Measurements from ENCODE around the gene POC1A.

POC1A gene

GRCh38 chr3:52150357-52150756, 3.9 kb downstream of the POC1A start:
- no peak for DNase-seq

- DNase-seq = no peak
These were observed 4.5 kb downstream of the POC1A start for GRCh38 chr3:52149726-52150125.

- no peak for DNase-seq
These were observed 5.2 kb downstream of the POC1A start for GRCh38 chr3:52149021-52149420.

- DNase-seq = no peak
These were observed 6.4 kb downstream of the POC1A start for GRCh38 chr3:52147804-52148203.

- no peak for DNase-seq
These were observed 7.4 kb downstream of the POC1A start for GRCh38 chr3:52146811-52147210.

GRCh38 chr3:52146189-52146588, 8.0 kb downstream of the POC1A start:
- DNase-seq = no peak

- DNase-seq = no peak
These were observed 8.5 kb downstream of the POC1A start for GRCh38 chr3:52145736-52146110.

GRCh38 chr3:52144796-52145735, 9.2 kb downstream of the POC1A start:
- no peak for DNase-seq

- peak; percentile 86 for DNase-seq
These were observed 10.0 kb downstream of the POC1A start for GRCh38 chr3:52144034-52144795.

- DNase-seq = no peak
These were observed 10.6 kb downstream of the POC1A start for GRCh38 chr3:52143616-52144015.

GRCh38 chr3:52143156-52143555, 11.1 kb downstream of the POC1A start:
- DNase-seq = no peak

GRCh38 chr3:52141751-52142150, 12.5 kb downstream of the POC1A start:
- no peak for DNase-seq

GRCh38 chr3:52140769-52141168, 13.5 kb downstream of the POC1A start:
- DNase-seq = no peak

GRCh38 chr3:52140000-52140399, 14.2 kb downstream of the POC1A start:
- no peak for DNase-seq

GRCh38 chr3:52137311-52137710, 16.9 kb downstream of the POC1A start:
- DNase-seq = no peak

GRCh38 chr3:52136513-52136912, 17.7 kb downstream of the POC1A start:
- DNase-seq = no peak

GRCh38 chr3:52135332-52135731, 18.9 kb downstream of the POC1A start:
- DNase-seq = no peak

GRCh38 chr3:52134761-52135160, 19.5 kb downstream of the POC1A start:
- no peak for DNase-seq

- DNase-seq = no peak
These were observed 21.3 kb downstream of the POC1A start for GRCh38 chr3:52132930-52133329.

- DNase-seq = no peak
These were observed 22.2 kb downstream of the POC1A start for GRCh38 chr3:52132041-52132440.

GRCh38 chr3:52130966-52131622, 23.1 kb downstream of the POC1A start:
- DNase-seq = no peak

- DNase-seq = no peak
These were observed 26.0 kb downstream of the POC1A start for GRCh38 chr3:52128118-52128683.

GRCh38 chr3:52126500-52126899, 27.7 kb downstream of the POC1A start:
- no peak for DNase-seq
